ENCODE results near the gene NTN5. TPM values are rescaled to one million over a fixed set of nuclear protein-coding genes. Genes with fewer than 3 reads are reported as not detected.

The NTN5 gene
- total RNA-seq, 1 experiment from 2014 or later = 0.57 TPM

- H3K9me3 Mint-ChIP-seq (ENCODE audit: low read depth, unreplicated experiment) = no peaks in the 10 kb centered on the region
- no peak for DNase-seq
- H3K36me3 Mint-ChIP-seq (ENCODE audit: insufficient read depth, unreplicated experiment) = peaks cover 6% of the 10 kb centered on the region
- no peak overlapping the region for H3K4me3 Mint-ChIP-seq (ENCODE audit: low read depth, unreplicated experiment)
- CTCF ChIA-PET = interaction anchor here (0.7 to 1.1 kb wide), 4 partner anchors 10 to 19 kb away, joined by 3 to 6 read pairs (median 3); partner anchors contain the start of gene CA11
- H3K27me3 Mint-ChIP-seq (ENCODE audit: unreplicated experiment) = no peaks in the 10 kb centered on the region
- intact Hi-C loops (cut with micrococcal nuclease; ENCODE audit: unreplicated experiment) = no loop called here
- BruUV-seq (replicated peaks) = no TSS peak
- H3K27ac Mint-ChIP-seq (ENCODE audit: unreplicated experiment) = no peak overlapping the region
- H3K4me1 Mint-ChIP-seq (ENCODE audit: low read depth, unreplicated experiment) = peaks cover 17% of the 10 kb centered on the region
- TF ChIP-seq CTCF (IDR thresholded peaks at IDR 0.05; ENCODE audit: unreplicated experiment) = no peak
These were observed 15.9 kb downstream of the NTN5 start for GRCh38 chr19:48656840-48657474.

GRCh38 chr19:48654299-48655059 lies 18.3 kb downstream of the NTN5 start:
- intact Hi-C loops (cut with micrococcal nuclease; ENCODE audit: unreplicated experiment) = no loop called here
- Mint-ChIP-seq H3K27ac (ENCODE audit: unreplicated experiment) (no peak overlapping the region), H3K9me3 (ENCODE audit: low read depth, unreplicated experiment) (no peaks in the 10 kb centered on the region), H3K27me3 (ENCODE audit: unreplicated experiment) (no peaks in the 10 kb centered on the region), H3K36me3 (ENCODE audit: insufficient read depth, unreplicated experiment) (no peaks in the 10 kb centered on the region), H3K4me1 (ENCODE audit: low read depth, unreplicated experiment) (peaks cover 9% of the 10 kb centered on the region), H3K4me3 (ENCODE audit: low read depth, unreplicated experiment) (no peak overlapping the region)
- BruUV-seq (replicated peaks) = no TSS peak
- no peak for DNase-seq
- CTCF ChIA-PET = interaction anchor here (0.6 to 1.1 kb wide), 2 partner anchors 12 to 23 kb away, joined by 4 to 8 read pairs; no protein-coding TSS in a partner anchor
- no peak for TF ChIP-seq CTCF (IDR thresholded peaks at IDR 0.05; ENCODE audit: unreplicated experiment)

GRCh38 chr19:48651683-48652048 lies 21.2 kb downstream of the NTN5 start:
- CTCF ChIA-PET = interaction anchor here (0.7 kb wide), 1 partner anchor 8 kb away, joined by 7 read pairs; no protein-coding TSS in a partner anchor
- DNase-seq = no peak
- Mint-ChIP-seq H3K4me1 (ENCODE audit: low read depth, unreplicated experiment) (peaks cover 10% of the 10 kb centered on the region), H3K27ac (ENCODE audit: unreplicated experiment) (no peak overlapping the region), H3K27me3 (ENCODE audit: unreplicated experiment) (peaks cover 17% of the 10 kb centered on the region), H3K9me3 (ENCODE audit: low read depth, unreplicated experiment) (no peaks in the 10 kb centered on the region), H3K36me3 (ENCODE audit: insufficient read depth, unreplicated experiment) (no peaks in the 10 kb centered on the region), H3K4me3 (ENCODE audit: low read depth, unreplicated experiment) (no peak overlapping the region)
- intact Hi-C loops (cut with micrococcal nuclease; ENCODE audit: unreplicated experiment) = no loop called here
- TF ChIP-seq CTCF (IDR thresholded peaks at IDR 0.05; ENCODE audit: unreplicated experiment) = no peak
- BruUV-seq (replicated peaks) = no TSS peak

GRCh38 chr19:48650974-48651682 lies 21.7 kb downstream of the NTN5 start:
- CTCF ChIA-PET = interaction anchor here (0.7 kb wide), 1 partner anchor 8 kb away, joined by 7 read pairs; no protein-coding TSS in a partner anchor
- no peak overlapping the region for H3K4me3 Mint-ChIP-seq (ENCODE audit: low read depth, unreplicated experiment)
- no peak for TF ChIP-seq CTCF (IDR thresholded peaks at IDR 0.05; ENCODE audit: unreplicated experiment)
- H3K9me3 Mint-ChIP-seq (ENCODE audit: low read depth, unreplicated experiment) = no peaks in the 10 kb centered on the region
- no peak overlapping the region for H3K27ac Mint-ChIP-seq (ENCODE audit: unreplicated experiment)
- no peak for DNase-seq
- intact Hi-C loops (cut with micrococcal nuclease; ENCODE audit: unreplicated experiment) = no loop called here
- peaks cover 10% of the 10 kb centered on the region for H3K4me1 Mint-ChIP-seq (ENCODE audit: low read depth, unreplicated experiment)
- peaks cover 22% of the 10 kb centered on the region for H3K27me3 Mint-ChIP-seq (ENCODE audit: unreplicated experiment)
- no TSS peak for BruUV-seq (replicated peaks)
- peaks cover 2% of the 10 kb centered on the region for H3K36me3 Mint-ChIP-seq (ENCODE audit: insufficient read depth, unreplicated experiment)

Measured in Calu3 (cell line).